ENCODE results near the gene ACER1.

The ACER1 gene

GRCh38 chr19:6279931-6280591 is 53.4 kb downstream of the ACER1 start, which contains the start of gene MLLT1 (continued):
- TF ChIP-seq ZBTB20 (tag by site-specific recombination; IDR thresholded peaks at IDR 0.05) (0 out of 2 replicates have a peak, but pooled peaks have one; percentile 20), ZNF239 (tag by site-specific recombination; IDR thresholded peaks at IDR 0.05) (no peak), ZBTB7A (tag by site-specific recombination; IDR thresholded peaks at IDR 0.05; ENCODE audit: low read depth) (peak; percentile 69; the same call in 1 of the 2 replicates), ZBTB8A (tag by site-specific recombination; IDR thresholded peaks at IDR 0.05) (peak; percentile 73), ZNF423 (tag by site-specific recombination; IDR thresholded peaks at IDR 0.05) (no peak; the same call in 1 of the 2 replicates), ZBTB1 (tag by site-specific recombination; IDR thresholded peaks at IDR 0.05) (peak; percentile 84; the same call in 1 of the 2 replicates), KLF7 (tag by site-specific recombination; IDR thresholded peaks at IDR 0.05; ENCODE audit: borderline replicate concordance) (peak; percentile 69; the same call in 1 of the 2 replicates), OSR2 (tag by site-specific recombination; IDR thresholded peaks at IDR 0.05) (no peak), TRIM28 (IDR thresholded peaks at IDR 0.05; ENCODE audit: borderline replicate concordance, low read length) (no peak), GLIS2 (tag by site-specific recombination; IDR thresholded peaks at IDR 0.05) (no peak; the same call in 1 of the 2 replicates), ZNF544 (tag by site-specific recombination; IDR thresholded peaks at IDR 0.05) (no peak), ZNF155 (tag by site-specific recombination; IDR thresholded peaks at IDR 0.05) (no peak), HOXC10 (CRISPR knock-in tag; IDR thresholded peaks at IDR 0.05) (no peak), SP2 (tag by site-specific recombination; IDR thresholded peaks at IDR 0.05) (peak; percentile 90), ZNF677 (tag by site-specific recombination; IDR thresholded peaks at IDR 0.05) (peak; percentile 22; the same call in 1 of the 2 replicates), ZNF366 (tag by site-specific recombination; conservative IDR thresholded peaks at IDR 0.05) (peak; percentile 35; the same call in 1 of the 2 replicates), IKZF3 (tag by site-specific recombination; IDR thresholded peaks at IDR 0.05) (no peak), ZBTB48 (tag by site-specific recombination; IDR thresholded peaks at IDR 0.05) (0 out of 2 replicates have a peak, but pooled peaks have one; percentile 39), ZNF19 (tag by site-specific recombination; IDR thresholded peaks at IDR 0.05; ENCODE audit: low read depth) (no peak), ZNF555 (tag by site-specific recombination; conservative IDR thresholded peaks at IDR 0.05) (no peak), ZNF354C (tag by site-specific recombination; IDR thresholded peaks at IDR 0.05; ENCODE audit: borderline replicate concordance, low read depth) (no peak), BCL11A (tag by site-specific recombination; IDR thresholded peaks at IDR 0.05; ENCODE audit: low read depth) (no peak), ZNF350 (tag by site-specific recombination; IDR thresholded peaks at IDR 0.05) (no peak)
- TF ChIP-seq, protein P1, sequence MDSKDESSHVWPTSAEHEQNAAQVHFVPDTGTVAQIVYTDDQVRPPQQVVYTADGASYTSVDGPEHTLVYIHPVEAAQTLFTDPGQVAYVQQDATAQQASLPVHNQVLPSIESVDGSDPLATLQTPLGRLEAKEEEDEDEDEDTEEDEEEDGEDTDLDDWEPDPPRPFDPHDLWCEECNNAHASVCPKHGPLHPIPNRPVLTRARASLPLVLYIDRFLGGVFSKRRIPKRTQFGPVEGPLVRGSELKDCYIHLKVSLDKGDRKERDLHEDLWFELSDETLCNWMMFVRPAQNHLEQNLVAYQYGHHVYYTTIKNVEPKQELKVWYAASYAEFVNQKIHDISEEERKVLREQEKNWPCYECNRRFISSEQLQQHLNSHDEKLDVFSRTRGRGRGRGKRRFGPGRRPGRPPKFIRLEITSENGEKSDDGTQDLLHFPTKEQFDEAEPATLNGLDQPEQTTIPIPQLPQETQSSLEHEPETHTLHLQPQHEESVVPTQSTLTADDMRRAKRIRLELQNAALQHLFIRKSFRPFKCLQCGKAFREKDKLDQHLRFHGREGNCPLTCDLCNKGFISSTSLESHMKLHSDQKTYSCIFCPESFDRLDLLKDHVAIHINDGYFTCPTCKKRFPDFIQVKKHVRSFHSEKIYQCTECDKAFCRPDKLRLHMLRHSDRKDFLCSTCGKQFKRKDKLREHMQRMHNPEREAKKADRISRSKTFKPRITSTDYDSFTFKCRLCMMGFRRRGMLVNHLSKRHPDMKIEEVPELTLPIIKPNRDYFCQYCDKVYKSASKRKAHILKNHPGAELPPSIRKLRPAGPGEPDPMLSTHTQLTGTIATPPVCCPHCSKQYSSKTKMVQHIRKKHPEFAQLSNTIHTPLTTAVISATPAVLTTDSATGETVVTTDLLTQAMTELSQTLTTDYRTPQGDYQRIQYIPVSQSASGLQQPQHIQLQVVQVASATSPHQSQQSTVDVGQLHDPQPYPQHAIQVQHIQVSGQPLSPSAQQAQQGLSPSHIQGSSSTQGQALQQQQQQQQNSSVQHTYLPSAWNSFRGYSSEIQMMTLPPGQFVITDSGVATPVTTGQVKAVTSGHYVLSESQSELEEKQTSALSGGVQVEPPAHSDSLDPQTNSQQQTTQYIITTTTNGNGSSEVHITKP (tag by site-specific recombination; IDR thresholded peaks at IDR 0.05) = no peak
- TF ChIP-seq, protein P2, sequence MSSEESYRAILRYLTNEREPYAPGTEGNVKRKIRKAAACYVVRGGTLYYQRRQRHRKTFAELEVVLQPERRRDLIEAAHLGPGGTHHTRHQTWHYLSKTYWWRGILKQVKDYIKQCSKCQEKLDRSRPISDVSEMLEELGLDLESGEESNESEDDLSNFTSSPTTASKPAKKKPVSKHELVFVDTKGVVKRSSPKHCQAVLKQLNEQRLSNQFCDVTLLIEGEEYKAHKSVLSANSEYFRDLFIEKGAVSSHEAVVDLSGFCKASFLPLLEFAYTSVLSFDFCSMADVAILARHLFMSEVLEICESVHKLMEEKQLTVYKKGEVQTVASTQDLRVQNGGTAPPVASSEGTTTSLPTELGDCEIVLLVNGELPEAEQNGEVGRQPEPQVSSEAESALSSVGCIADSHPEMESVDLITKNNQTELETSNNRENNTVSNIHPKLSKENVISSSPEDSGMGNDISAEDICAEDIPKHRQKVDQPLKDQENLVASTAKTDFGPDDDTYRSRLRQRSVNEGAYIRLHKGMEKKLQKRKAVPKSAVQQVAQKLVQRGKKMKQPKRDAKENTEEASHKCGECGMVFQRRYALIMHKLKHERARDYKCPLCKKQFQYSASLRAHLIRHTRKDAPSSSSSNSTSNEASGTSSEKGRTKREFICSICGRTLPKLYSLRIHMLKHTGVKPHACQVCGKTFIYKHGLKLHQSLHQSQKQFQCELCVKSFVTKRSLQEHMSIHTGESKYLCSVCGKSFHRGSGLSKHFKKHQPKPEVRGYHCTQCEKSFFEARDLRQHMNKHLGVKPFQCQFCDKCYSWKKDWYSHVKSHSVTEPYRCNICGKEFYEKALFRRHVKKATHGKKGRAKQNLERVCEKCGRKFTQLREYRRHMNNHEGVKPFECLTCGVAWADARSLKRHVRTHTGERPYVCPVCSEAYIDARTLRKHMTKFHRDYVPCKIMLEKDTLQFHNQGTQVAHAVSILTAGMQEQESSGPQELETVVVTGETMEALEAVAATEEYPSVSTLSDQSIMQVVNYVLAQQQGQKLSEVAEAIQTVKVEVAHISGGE (tag by site-specific recombination; conservative IDR thresholded peaks at IDR 0.05; ENCODE audit: low read depth) = peak; percentile 88
- TF ChIP-seq, protein P3, sequence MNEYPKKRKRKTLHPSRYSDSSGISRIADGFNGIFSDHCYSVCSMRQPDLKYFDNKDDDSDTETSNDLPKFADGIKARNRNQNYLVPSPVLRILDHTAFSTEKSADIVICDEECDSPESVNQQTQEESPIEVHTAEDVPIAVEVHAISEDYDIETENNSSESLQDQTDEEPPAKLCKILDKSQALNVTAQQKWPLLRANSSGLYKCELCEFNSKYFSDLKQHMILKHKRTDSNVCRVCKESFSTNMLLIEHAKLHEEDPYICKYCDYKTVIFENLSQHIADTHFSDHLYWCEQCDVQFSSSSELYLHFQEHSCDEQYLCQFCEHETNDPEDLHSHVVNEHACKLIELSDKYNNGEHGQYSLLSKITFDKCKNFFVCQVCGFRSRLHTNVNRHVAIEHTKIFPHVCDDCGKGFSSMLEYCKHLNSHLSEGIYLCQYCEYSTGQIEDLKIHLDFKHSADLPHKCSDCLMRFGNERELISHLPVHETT (tag by site-specific recombination; IDR thresholded peaks at IDR 0.05) = peak; percentile 71; the same call in 1 of the 2 replicates
- TF ChIP-seq, protein P4, sequence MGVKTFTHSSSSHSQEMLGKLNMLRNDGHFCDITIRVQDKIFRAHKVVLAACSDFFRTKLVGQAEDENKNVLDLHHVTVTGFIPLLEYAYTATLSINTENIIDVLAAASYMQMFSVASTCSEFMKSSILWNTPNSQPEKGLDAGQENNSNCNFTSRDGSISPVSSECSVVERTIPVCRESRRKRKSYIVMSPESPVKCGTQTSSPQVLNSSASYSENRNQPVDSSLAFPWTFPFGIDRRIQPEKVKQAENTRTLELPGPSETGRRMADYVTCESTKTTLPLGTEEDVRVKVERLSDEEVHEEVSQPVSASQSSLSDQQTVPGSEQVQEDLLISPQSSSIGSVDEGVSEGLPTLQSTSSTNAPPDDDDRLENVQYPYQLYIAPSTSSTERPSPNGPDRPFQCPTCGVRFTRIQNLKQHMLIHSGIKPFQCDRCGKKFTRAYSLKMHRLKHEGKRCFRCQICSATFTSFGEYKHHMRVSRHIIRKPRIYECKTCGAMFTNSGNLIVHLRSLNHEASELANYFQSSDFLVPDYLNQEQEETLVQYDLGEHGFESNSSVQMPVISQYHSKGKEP (tag by site-specific recombination; IDR thresholded peaks at IDR 0.05) = peak; percentile 40; the same call in 1 of the 2 replicates
- TF ChIP-seq, protein P5, sequence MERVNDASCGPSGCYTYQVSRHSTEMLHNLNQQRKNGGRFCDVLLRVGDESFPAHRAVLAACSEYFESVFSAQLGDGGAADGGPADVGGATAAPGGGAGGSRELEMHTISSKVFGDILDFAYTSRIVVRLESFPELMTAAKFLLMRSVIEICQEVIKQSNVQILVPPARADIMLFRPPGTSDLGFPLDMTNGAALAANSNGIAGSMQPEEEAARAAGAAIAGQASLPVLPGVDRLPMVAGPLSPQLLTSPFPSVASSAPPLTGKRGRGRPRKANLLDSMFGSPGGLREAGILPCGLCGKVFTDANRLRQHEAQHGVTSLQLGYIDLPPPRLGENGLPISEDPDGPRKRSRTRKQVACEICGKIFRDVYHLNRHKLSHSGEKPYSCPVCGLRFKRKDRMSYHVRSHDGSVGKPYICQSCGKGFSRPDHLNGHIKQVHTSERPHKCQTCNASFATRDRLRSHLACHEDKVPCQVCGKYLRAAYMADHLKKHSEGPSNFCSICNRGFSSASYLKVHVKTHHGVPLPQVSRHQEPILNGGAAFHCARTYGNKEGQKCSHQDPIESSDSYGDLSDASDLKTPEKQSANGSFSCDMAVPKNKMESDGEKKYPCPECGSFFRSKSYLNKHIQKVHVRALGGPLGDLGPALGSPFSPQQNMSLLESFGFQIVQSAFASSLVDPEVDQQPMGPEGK (tag by site-specific recombination; IDR thresholded peaks at IDR 0.05) = peak; percentile 94
